ENCODE data around the gene CACNA1D.

The CACNA1D gene

DNA sequence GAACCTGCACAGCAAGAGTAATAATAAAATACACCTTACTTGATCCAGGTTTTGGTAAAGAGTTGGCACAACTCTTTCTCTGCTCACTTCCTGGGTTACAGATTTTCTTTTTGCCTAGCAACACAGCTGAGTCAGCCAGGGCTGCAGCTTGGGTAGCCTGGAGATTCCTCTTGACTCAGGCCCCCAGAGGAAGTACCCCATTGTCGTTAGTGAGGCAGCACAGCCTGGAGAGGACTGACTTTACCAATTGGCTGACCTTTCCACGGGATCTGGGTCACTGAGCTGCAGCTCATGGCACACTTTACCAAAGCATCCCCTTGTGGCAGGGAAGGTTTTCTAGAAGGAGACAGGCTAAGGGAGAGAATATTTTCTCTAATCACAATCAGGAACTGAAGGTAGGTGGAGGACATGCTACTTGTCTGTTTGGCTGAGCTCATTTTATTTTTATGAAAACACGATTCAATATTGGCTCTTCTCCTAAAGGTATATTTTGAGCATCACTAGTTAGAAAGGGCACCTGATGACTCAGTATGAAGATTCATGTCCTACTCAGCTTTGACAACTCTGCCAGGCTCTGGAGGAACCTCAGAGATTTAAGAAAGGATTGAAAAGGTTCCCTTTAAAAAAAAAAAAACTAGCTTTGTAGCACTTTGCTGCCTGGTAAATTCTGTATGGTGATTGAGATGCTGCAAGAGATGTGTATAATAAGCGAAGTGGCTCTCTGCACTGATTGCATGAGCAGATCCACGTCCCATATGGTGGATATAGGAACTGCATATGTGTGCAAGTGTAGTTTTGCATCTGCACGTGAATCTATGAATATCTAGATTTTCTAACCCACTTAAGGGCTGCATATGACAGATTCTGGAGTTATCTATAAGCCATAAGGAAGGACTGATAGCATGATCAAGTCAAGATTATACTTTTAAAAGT, 227.0 kb downstream of the CACNA1D start:
- no peak for DNase-seq

DNA sequence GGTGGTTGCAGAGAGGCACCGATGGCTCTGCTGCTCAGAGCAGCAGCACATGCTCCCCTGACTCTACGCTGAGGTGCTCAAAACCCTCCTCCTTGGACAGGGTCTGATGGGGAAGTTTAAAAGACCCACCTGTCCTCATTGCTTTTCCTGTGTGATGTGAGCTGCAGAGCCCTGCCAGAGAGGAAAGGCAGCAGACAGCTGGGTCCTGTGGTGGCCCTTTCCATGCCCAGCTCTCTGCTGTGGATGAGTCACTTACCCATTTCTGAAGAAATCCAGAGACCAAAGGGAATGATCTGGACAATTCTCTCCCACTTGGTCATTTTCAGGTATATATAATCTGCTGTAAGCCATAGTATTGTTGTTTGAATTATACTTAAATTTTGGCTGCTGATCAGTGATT, 230.2 kb downstream of the CACNA1D start:
- no peak for DNase-seq

DNA sequence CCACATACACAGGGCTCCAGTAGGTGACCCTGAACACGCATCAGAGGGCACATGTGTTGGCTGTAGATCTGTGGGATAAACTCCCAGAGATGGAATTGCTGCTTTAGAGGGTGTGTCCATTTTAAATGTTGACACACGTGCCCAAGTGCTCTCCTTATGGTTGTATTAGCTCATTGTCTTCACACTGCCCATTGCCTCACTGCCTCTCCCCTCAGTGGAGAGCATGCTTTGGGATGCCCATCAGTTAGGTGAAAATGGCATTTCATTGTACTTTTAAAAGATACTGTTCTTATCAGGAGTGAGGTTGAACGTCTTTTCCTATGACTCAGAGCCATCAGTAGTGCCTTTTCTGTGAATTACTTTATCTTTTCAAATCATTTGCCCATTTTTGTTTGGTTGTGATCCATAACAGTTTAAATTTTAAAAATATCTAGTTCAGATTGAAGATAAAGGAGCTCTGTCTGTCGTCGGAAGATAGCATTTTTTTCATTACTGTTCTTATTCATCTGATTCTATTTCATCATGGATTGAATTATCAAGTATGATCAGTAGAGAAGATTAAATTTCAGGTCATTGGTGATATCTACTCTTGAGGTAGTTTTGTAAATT, 231.1 kb downstream of the CACNA1D start:
- DNase-seq, result no peak

DNA sequence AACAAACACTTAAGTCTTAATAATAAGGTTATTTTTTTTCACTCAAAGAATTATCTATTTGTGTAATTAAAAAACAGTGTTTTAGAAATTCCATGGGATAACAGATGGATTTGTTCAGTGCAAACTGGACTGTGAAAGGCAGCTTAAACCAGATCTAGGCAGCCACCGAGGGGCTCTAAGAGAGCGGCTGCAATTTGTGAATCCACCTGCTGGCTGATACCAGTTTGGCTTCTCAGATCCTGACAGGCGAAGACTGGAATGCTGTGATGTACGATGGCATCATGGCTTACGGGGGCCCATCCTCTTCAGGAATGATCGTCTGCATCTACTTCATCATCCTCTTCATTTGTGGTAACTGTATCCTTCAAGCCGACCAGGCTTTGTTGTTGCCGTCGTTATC, 232.2 kb downstream of the CACNA1D start:
- DNase-seq, result no peak

DNA sequence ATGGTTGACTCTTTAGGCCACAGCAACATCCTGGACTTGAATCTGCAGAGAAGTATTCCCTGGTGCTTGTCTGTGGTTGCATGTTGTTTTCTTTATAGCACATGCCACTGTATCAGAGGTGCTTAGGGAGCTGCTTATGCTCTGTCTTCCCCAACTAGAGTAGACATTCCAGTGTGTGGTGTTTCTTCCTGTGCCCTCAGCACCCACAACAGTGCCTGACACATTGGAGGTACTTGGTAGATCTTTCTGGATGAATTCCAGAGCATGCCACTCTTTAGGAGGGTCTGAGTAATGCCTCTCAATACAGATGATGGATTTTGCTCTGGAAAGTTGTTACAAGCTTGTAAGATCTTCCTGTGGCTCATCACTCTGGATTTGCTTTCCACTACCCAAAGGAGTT, 234.2 kb downstream of the CACNA1D start:
- no peak for DNase-seq

DNA sequence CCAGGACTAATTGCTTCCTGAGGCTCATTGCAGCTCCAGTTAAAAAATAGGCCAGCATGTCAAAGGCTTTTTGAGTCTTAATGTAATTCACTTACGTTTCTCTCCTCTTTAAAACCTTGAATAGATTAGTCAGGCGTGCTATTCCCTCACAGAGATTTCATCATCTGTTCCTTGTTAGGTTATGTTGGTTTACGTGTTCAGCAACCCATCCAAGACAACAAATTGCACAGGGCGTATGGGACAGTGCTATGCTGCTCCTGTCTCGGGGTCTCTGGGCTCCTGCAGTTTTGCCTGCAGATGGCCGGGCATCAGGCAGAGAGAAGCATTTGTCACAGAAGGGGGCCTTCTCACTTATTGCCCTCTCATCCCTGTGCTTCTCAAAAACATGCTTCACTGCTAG, 234.7 kb downstream of the CACNA1D start:
- DNase-seq, result no peak

DNA sequence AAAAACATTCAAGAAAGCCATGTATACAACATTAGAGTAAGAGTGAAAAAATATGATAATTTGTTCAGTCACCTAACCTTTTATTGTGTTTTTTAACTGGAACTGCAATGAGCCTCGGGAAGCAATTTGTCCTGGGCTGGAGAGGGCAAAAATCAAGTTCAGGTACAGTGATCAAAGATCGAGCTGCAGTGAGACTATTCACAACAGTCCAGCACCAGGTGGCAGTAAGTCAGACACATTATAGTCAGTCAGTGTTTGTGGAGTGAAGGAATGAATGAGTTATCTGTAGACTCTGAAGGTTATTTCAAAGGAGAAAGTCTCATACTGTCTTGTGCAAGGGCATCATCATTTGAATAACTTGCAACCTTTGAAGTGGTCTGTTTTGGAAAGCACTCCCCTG, 235.2 kb downstream of the CACNA1D start:
- DNase-seq, result no peak

DNA sequence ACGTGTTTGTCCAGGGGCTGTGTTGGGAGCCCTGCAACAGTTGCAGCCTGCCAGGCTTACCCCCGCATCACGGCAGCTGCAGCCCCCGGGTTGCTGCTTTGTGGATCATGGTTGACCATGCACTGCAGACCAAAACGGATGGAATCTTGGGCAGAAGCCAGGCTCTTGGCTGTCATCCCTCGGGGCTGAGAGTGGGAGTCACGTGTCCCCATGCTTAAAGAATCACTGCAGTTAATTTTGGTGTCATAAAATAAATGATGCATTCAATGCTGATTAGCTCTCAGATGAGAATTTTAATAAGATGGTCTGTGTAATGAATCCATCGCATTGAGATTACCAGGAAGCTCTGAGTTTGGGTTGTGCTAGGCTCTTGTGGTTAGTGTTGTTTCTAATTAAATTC, 236.2 kb downstream of the CACNA1D start:
- no peak for DNase-seq

DNA sequence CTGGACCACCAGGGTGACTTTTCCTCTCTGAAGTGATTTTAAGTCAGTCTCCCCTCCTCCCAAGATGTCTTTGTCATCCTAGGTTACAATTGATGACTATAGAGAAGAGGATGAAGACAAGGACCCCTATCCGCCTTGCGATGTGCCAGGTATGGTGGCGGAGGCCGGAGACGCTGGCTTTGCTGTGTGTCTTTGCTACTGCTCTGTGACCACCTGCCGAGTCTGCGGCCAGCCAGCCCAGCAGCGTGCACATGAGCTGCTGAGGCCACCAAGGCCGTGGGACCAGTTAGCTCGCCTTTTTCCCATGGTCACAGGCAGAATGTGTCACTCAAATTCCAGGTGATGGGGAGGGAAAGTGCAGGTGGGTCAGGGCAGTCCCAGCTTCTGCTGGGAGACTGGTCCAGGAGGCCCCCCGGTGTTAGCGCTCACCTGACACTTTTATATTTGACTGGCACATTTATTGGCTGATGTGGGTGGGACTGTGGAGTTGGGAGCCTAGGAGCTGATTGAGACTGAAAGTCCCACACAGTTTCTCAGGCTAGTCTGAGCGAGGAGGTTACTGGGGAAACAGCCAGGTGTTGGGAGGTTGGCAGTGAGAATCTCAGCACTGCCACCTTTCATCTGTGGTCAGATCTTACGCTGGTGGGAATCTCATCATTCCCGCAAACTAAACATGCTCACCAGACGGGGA, 237.7 kb downstream of the CACNA1D start:
- DNase-seq, result no peak

DNA sequence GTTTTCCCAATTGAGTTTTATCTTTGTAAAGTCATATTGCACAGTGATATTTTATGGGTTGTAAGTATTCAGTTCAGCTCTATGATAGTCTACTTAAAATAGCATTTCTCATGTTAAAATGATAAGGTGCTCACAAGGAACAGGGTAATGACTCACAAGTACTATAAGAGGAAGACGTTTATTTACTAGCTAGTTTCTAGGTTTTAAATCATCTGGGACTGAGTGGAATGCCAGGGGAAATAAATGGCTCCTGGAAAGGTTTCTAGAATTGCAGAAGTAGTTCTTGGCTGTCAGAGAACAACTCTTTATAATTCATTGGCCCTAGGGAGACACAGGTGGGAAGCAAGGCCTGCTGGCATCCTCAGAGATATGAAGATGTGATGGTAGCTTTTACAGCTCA, 239.0 kb downstream of the CACNA1D start:
- DNase-seq, result no peak

DNA sequence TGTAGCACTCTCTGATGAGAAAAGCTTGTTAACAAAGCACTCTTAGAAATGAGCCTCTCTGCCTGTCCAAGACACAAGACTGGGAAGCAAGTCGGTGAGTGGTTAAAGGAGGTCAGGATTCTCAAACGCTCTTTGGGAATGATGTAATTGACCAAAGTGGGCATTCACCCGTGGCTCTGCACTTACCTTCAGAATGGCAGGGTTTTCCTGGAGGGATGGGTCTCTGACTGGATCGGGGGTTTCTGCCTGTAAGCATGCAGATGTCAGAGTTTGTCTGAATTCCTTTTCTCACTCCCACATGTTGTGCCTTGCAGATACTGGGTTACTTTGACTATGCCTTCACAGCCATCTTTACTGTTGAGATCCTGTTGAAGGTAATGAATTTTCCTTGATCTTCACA, 245.6 kb downstream of the CACNA1D start:
- DNase-seq, result no peak

DNA sequence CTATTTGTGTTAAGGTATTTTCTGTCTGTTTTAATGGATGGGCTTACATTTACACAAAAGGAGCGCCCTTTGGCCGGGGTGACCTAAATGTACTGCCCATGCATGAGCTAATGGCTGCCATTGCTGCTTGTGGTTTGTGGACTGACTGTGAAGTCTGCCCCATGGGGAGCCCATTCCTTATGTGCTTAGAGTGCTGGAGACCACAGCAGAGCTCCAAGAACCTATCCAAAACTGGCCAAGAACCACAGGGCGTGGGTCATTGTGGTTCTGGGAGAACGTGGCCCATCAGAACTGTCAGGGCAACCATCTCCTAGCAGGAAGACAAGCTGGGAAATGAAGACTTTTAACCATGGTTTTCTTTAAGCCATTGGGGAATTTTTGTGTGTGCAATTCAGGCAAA, 246.5 kb downstream of the CACNA1D start:
- DNase-seq, result no peak

DNA sequence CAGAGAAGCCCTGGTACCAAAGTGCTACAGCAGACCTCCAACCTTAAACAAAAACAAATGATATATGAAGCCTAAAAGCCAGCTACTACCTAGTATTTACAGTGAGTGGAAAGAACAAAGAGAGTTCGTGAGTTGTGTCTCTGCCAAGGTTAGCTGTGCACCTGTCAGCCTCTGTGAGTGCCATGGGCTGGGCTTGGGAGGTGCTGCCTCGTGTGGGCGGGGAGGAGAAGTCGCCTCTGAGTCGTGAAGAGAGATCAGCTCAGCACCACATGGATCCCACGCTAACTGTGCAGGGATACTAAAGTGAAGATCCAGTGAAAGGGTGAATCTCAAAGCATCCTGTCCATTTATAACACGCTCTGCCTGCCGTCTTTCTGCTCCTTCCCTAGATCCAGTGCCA, 249.9 kb downstream of the CACNA1D start:
- no peak for DNase-seq

DNA sequence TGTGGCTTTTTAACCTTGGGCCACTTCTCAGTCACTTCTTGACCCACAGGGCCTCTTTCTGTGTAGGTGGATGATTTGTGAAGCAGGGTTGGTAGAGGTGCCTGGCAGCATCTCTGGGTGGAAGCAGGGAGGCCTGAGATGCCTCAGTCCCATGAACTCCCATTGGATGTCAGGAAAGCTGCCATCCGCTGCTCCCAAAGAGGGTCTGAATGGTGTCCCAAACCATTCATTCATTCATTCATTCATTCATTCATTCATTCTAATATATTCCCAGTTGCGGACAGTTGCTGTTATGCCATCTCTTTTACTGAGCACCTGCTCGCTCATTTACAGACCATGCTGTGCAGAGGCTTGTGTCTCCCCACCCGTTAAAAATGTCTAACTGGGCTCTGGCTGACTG, 253.1 kb downstream of the CACNA1D start:
- no peak for DNase-seq

DNA sequence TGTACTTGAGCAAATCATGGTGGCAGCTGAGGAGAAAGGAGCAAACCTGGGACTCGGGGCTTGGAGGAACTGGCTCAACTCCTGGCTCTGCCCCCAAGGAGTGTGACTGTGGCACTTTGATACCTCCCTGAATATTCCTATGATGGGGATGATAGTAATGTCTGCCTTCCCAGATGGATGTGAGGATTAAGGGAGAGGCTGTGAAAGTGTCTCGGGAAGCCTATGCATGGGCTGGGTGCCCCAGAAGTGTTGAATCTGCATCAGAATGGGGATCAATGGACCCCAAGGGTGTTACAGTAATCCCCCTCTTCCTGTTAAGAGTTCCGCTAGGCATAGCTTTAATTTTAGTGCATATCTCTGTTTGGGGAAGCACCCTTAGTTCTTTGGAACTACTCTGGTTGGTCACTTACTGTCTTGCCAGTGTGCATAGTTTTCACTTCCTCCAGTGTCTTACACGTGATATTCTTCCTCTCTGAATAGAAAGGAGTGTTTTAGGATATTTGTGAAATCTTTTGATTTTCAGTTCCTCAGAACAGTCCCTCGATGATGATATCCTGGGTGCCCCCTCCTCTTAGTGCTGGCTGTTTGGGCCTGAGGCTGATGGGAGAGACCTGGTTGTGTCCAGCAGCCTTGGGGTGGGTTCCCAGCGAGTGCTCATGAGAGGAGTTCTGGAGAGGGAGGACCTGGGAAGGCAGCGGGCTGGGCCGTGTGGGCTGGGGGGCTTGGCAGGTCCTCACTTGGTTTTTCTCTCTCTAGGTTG, 254.3 kb downstream of the CACNA1D start:
- no peak for DNase-seq

DNA sequence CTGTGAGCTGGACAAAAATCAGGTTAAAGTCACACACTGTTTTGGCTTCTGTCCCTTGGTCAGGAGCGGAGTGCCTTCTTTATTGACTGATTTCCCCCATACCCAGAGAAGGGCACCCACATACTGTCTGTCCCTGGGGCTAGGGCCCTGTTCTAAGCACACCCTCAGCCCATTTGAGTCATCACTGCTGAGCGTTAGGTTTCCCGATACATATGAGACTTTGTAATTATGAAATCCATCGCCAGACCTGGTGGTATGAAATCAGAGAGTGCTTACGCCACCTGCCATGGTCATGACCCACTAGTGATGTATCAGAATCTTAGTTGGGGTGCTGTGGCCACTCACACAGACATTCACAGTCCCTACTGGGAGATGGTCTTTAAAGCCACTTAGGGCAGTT, 255.0 kb downstream of the CACNA1D start:
- no peak for DNase-seq

DNA sequence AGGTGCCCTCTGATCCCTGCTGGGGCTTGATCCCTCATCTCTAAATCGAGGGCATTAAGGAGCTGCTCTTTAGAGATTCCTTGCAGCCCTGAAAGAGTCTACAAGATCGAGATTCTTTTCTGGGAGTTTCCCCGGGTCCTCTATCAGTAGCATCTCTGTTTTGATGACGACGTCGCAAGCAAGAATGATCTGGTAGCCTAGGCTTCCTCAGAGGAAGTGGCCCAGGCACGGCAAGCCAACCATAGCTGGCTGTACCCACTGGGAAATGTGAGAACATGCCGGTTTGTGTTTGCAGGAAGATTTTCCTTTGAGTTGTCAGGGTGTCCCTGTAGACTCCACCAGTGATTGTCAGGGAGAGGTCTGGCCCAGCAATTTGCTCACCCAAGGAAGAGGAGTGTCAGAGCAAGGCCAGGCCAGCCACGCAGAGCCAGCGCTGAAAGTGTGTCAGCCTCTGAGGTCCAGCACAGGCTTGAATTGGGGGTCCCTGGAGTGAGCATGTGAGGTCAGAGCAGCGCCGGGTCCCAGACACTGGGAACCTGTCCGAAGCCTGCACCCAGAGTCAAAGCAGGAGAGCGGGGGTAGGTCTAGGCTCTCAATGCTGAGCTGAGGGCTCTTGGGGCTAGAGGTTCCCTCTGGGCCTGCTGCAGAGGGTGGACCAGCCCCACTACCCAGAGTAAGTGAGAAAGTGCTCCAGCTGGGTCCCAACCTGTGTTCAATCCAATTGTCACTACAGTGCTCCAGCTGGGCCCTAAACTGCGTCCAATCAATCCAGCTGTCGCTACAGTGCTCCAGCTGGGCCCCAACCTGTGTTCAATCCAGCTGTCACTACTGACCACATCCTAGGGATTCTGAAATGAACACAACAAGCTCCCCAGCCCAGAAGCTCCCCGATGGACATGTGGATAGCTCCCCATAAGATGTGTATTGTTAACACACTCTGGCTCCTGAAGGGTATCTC, 256.1 kb downstream of the CACNA1D start:
- no peak for DNase-seq

DNA sequence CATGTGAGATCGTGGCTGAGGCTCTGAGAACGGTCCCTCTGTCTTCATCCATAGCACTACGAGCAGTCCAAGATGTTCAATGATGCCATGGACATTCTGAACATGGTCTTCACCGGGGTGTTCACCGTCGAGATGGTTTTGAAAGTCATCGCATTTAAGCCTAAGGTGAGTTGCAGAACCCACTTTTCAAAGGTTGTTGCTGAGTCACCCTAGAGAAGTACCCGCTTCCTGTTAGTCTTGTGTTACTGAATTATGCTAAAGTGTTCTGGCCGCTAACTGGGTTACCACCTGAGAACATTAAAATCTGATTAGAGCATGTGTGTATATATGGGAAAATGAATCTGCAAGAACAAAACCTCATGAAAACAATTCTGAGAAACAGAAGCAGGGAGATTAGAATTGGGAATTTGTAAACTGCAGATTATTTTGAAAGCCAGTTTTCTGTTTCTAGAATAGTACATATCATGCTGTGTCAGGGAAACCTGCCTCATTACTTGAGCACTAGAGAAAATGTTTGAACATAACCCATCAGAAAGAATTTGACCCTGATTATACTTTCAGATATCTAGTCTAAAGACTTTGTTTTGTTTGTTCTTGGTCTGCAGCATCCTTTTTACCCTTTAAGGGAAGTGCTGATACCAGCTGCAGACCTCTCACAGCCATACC, 259.2 kb downstream of the CACNA1D start:
- no peak for DNase-seq

DNA sequence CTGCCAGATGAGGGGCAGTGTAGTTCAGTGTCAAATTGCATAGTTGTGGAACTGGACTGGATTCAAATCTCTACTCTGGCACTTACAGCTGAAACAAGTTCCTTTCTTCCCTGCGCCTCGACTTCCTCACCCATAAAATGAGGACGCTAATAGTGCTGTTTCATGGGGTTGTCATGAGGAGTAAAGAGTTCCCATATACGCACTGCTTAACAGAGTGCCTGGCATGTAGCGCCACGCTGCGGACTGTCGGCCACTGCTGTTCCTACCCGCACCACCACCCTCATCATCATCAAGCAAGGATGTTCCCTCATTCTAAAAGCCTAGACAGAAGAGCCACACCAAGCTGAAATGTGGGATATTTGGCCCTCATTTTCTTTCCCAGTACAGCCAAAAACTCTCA, 259.9 kb downstream of the CACNA1D start:
- DNase-seq, result no peak

DNA sequence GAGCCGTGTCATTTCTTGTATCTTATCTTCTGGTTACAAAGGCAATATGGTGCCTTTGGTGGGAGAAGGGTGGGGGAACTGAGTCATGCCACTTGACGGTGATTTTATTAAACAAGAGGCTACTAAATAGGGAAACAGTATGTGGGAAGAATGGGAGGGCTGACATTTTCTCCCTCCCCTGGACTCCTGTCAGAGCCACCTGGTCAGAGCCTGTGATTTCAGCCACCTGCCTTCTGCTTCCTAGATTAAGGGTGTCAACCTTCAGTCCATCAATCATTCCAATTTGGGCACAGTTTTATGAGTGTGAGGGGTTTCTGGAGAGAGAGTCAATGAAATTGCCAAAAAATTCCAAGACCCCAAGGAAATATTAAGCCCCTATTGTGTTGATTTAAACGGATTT, 264.4 kb downstream of the CACNA1D start:
- DNase-seq, result no peak

DNA sequence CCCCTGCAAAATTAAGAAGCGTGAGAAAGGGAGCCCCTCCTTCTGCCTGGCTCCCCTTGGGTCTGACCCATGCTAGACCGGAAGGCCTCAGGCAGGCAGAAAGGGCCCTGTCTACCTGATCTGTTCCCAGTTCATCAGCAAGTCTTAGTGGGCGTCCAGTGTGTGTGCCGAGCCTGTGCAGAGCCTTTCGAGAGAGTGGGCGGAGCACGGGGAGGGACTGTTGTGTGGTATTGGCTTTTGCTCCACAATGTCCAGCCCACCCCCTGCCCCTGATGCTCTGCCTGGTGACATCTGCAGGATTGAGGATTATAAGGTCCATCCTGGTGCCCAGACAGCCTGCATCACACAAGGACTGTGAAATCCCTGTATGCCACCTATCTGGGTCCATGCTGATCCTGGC, 268.9 kb downstream of the CACNA1D start:
- DNase-seq, result no peak

Data from activated CD8-positive, alpha-beta memory T cell treated with anti-CD3 and anti-CD28 coated beads, Interleukin-2, amount 50 U/mL, for 4 hours (primary cell).